MM.1S (cell line): ENCODE data around the gene NDUFB10.

Source experiments
- EZH2 ChIP-seq: fragments of 300-600 bp; sonication (generic); optimal IDR thresholded peaks from 2 replicates; pipeline ENCODE3; 2017; ENCODE audit warnings: low read depth, mild to moderate bottlenecking, antibody characterized with exemption, low read length, mixed read lengths
- EZH2phosphoT487 ChIP-seq: fragments of 300-600 bp; sonication (generic); IDR thresholded peaks from 2 replicates; pipeline ENCODE4 v1.6.1; 2018; ENCODE audit warnings: antibody characterized with exemption, low read length
- TF ChIP-seq, protein P1 (sequence below): fragments of 300-600 bp; sonication (generic); IDR thresholded peaks from 2 replicates; pipeline ENCODE4 v1.5.1; 2016; ENCODE audit warnings: antibody characterized with exemption, low read length, mixed read lengths

DNA sequence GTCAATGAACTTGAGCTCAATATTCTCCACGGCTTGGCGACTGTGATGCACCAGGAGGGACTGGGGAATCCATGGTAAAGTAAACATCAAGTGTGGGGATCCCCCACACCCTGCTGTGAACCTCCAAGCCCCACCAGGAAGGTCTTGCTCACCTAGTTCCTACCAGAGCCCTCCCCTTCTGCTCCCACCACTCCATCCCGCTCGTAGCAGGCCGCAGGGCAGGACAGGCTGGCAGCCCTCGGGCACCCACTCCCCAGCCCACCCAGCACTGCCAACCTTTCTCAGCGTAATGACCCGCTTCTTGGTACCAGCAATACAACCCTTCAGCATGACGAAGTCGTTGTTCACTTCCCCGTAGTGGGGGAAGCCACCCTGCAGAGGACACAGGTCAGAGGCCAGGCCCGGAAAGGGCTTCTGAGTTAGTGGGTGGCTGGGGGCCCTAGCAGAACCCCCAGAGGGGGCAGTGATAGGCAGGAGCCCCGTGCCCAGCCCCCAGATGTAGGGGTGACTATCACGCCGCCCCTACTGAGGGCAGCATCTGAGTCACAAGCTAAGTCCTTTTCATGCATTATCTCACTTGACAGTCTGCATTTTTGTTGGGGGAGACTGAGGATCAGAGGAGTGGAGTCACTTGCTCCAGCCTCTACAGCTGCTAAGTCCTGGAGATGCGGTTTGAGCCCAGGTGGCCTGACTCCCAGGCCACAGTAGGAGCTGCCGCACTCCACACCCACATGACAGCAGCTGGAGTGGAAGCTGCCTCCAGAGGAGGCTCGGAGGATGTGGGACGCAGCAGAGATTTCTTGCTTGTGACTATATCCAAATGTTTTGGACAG is 13.6 kb upstream of the NDUFB10 start:
- TF ChIP-seq EZH2 (no peak), EZH2phosphoT487 (no peak)
- TF ChIP-seq, protein P1, sequence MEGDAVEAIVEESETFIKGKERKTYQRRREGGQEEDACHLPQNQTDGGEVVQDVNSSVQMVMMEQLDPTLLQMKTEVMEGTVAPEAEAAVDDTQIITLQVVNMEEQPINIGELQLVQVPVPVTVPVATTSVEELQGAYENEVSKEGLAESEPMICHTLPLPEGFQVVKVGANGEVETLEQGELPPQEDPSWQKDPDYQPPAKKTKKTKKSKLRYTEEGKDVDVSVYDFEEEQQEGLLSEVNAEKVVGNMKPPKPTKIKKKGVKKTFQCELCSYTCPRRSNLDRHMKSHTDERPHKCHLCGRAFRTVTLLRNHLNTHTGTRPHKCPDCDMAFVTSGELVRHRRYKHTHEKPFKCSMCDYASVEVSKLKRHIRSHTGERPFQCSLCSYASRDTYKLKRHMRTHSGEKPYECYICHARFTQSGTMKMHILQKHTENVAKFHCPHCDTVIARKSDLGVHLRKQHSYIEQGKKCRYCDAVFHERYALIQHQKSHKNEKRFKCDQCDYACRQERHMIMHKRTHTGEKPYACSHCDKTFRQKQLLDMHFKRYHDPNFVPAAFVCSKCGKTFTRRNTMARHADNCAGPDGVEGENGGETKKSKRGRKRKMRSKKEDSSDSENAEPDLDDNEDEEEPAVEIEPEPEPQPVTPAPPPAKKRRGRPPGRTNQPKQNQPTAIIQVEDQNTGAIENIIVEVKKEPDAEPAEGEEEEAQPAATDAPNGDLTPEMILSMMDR: no peak
